H9 (cell line): ENCODE data around the gene LUZP2. TPM values are rescaled to one million over a fixed set of nuclear protein-coding genes. Genes with fewer than 3 reads are reported as not detected.

Experiments
- DNase-seq: peaks from one replicate; pipeline ENCODE4 v3.0.0-alpha.2; 2017
- H2AFZ ChIP-seq: one replicate; pipeline ENCODE4 v1.6.1; 2013; ENCODE audit warnings: mild to moderate bottlenecking, low read length, control low read depth, moderate library complexity
- H2AK5ac ChIP-seq: 2 replicates; pipeline ENCODE4 v1.6.1; 2013; ENCODE audit warnings: low read length, control low read depth, mixed read lengths; ENCODE audit not compliant: insufficient read length
- H2BK120ac ChIP-seq: one replicate; pipeline ENCODE4 v1.6.1; 2013; ENCODE audit warnings: low read depth, mild to moderate bottlenecking, low read length, control low read depth, inconsistent platforms; ENCODE audit not compliant: poor library complexity, severe bottlenecking
- H2BK12ac ChIP-seq: 2 replicates; pipeline ENCODE4 v1.6.1; 2013; ENCODE audit warnings: low read length, control low read depth, mixed read lengths, low read depth; ENCODE audit not compliant: insufficient read length
- H2BK15ac ChIP-seq: 2 replicates; pipeline ENCODE4 v1.6.1; 2013; ENCODE audit warnings: low read depth, low read length, control low read depth
- H2BK20ac ChIP-seq: one replicate; pipeline ENCODE4 v1.6.1; 2013; ENCODE audit warnings: low read depth, mild to moderate bottlenecking, low read length, control low read depth, inconsistent platforms; ENCODE audit not compliant: poor library complexity, severe bottlenecking
- H2BK5ac ChIP-seq: 2 replicates; pipeline ENCODE4 v1.6.1; 2013; ENCODE audit warnings: low read length, control low read depth, mixed read lengths; ENCODE audit not compliant: insufficient read length
- H3K14ac ChIP-seq: 2 replicates; pipeline ENCODE4 v1.6.1; 2013; ENCODE audit warnings: low read length, control low read depth; ENCODE audit not compliant: insufficient read depth
- H3K18ac ChIP-seq: 2 replicates; pipeline ENCODE4 v1.6.1; 2013; ENCODE audit warnings: low read depth, mild to moderate bottlenecking, mixed read lengths, low read length, control low read depth; ENCODE audit not compliant: insufficient read length
- H3K23ac ChIP-seq: 2 replicates; pipeline ENCODE4 v1.6.1; 2013; ENCODE audit warnings: low read length, control low read depth, mixed read lengths, low read depth; ENCODE audit not compliant: insufficient read length
- H3K23me2 ChIP-seq: 2 replicates; pipeline ENCODE4 v1.6.1; 2013; ENCODE audit warnings: low read depth, mild to moderate bottlenecking, mixed read lengths, low read length, control low read depth; ENCODE audit not compliant: insufficient read length, poor library complexity, severe bottlenecking
- H3K27ac ChIP-seq: 2 replicates; pipeline ENCODE4 v1.5.1; 2013; ENCODE audit warnings: low read length, control low read depth, mixed read lengths, low read depth; ENCODE audit not compliant: insufficient read length
- H3K27me3 ChIP-seq: 2 replicates; pipeline ENCODE4 v1.6.1; 2013; ENCODE audit warnings: low read length, control low read depth, inconsistent platforms; ENCODE audit not compliant: insufficient read depth
- H3K4ac ChIP-seq: 2 replicates; pipeline ENCODE4 v1.6.1; 2013; ENCODE audit warnings: low read depth, mild to moderate bottlenecking, control low read depth, inconsistent platforms, low read length, moderate library complexity
- H3K4me1 ChIP-seq: 2 replicates; pipeline ENCODE4 v1.6.1; 2013; ENCODE audit warnings: low read length, control low read depth, inconsistent platforms; ENCODE audit not compliant: insufficient read depth
- H3K4me2 ChIP-seq: 2 replicates; pipeline ENCODE4 v1.6.1; 2013; ENCODE audit warnings: low read length, control low read depth, mixed read lengths; ENCODE audit not compliant: insufficient read length, insufficient read depth
- H3K56ac ChIP-seq: 2 replicates; pipeline ENCODE4 v1.6.1; 2013; ENCODE audit warnings: low read depth, mild to moderate bottlenecking, mixed read lengths, low read length, control low read depth; ENCODE audit not compliant: insufficient read length
- H3K79me1 ChIP-seq: 2 replicates; pipeline ENCODE4 v1.6.1; 2013; ENCODE audit warnings: low read depth, mild to moderate bottlenecking, moderate library complexity, low read length, control low read depth, inconsistent platforms; ENCODE audit not compliant: insufficient read depth, poor library complexity, severe bottlenecking
- H3K79me2 ChIP-seq: 2 replicates; pipeline ENCODE4 v1.6.1; 2013; ENCODE audit warnings: low read length, control low read depth, inconsistent platforms; ENCODE audit not compliant: insufficient read depth
- H3K9ac ChIP-seq: 2 replicates; pipeline ENCODE4 v1.6.1; 2013; ENCODE audit warnings: low read length, control low read depth, mixed read lengths; ENCODE audit not compliant: insufficient read length; ENCODE audit errors: extremely low read depth
- H3K9me3 ChIP-seq: one replicate; pipeline ENCODE4 v1.6.1; 2013; ENCODE audit warnings: low read depth, low read length, inconsistent platforms; ENCODE audit not compliant: control insufficient read depth
- H3T11ph ChIP-seq: one replicate; pipeline ENCODE4 v1.6.1; 2013; ENCODE audit warnings: mild to moderate bottlenecking, low read length, control low read depth, inconsistent platforms
- H4K20me1 ChIP-seq: one replicate; pipeline ENCODE4 v1.6.1; 2013; ENCODE audit not compliant: control insufficient read depth, insufficient read length, insufficient read depth
- H4K5ac ChIP-seq: 2 replicates; pipeline ENCODE4 v1.6.1; 2013; ENCODE audit warnings: low read depth, mild to moderate bottlenecking, mixed read lengths, low read length, control low read depth; ENCODE audit not compliant: insufficient read length
- H4K8ac ChIP-seq: replicated peaks from 2 replicates; pipeline ENCODE4 v1.6.1; 2013; ENCODE audit warnings: low read length, control low read depth, mixed read lengths, low read depth; ENCODE audit not compliant: insufficient read length
- H4K91ac ChIP-seq: 2 replicates; pipeline ENCODE4 v1.6.1; 2013; ENCODE audit warnings: low read depth, mild to moderate bottlenecking, moderate library complexity, mixed read lengths, low read length, control low read depth; ENCODE audit not compliant: insufficient read length
- H3K27ac Mint-ChIP-seq, 3 experiments: 2 replicates in 2 of 3; 3 replicates in 1 of 3; pipeline ENCODE4 v1.8.0; 2020 to 2021; ENCODE audit warnings: mixed read lengths in 3 of 3, mild to moderate bottlenecking in 1 of 3, moderate library complexity in 1 of 3
- H3K27me3 Mint-ChIP-seq: 2 replicates; pipeline ENCODE4 v1.8.0; 2021; ENCODE audit warnings: low read depth, mild to moderate bottlenecking, moderate library complexity, mixed read lengths
- H3K36me3 Mint-ChIP-seq, 3 experiments: 2 replicates in 2 of 3; 3 replicates in 1 of 3; pipeline ENCODE4 v1.8.0; 2020 to 2021; ENCODE audit warnings: low read depth in 3 of 3, mixed read lengths in 3 of 3; ENCODE audit not compliant: insufficient read depth in 1 of 3
- H3K4me1 Mint-ChIP-seq, 2 experiments: 2 replicates each; pipeline ENCODE4 v1.8.0; 2020; ENCODE audit warnings: mixed read lengths in 2 of 2
- H3K4me3 Mint-ChIP-seq, 2 experiments: 2 replicates in 1 of 2; 3 replicates in 1 of 2; pipeline ENCODE4 v1.8.0; 2020 to 2021; ENCODE audit warnings: mild to moderate bottlenecking in 2 of 2, mixed read lengths in 2 of 2, moderate library complexity in 1 of 2
- H3K9me3 Mint-ChIP-seq, 2 experiments: 2 replicates in 1 of 2; 3 replicates in 1 of 2; pipeline ENCODE4 v1.8.0; 2020; ENCODE audit warnings: mild to moderate bottlenecking in 2 of 2, mixed read lengths in 2 of 2, moderate library complexity in 1 of 2
- CTCF ChIP-seq: fragments of 200-600 bp; sonication (generic); conservative IDR thresholded peaks from 3 replicates; pipeline ENCODE4 v1.8.0; 2021; ENCODE audit warnings: antibody characterized with exemption, mild to moderate bottlenecking
- WGBS: extraction: QIAGEN DNeasy Blood & Tissue Kit; methylation state at CpG from one replicate; pipeline ENCODE4 v1.1.7; 2013; ENCODE audit warnings: missing lambda C conversion rate, low lambda C conversion rate, mixed read lengths; ENCODE audit not compliant: insufficient read length; ENCODE audit errors: extremely low coverage; 5-methylcytosine and 5-hydroxymethylcytosine counted together
- total RNA-seq: library from RNA; stranded (reverse); gene quantifications from 2 replicates; pipeline ENCODE4 v1.2.1, GENCODE V29; 2021

Gene LUZP2
- total RNA-seq, 1 experiment from 2014 or later = 25.4 TPM

GRCh38 chr11:24932110-24933000, 435.5 kb downstream of the LUZP2 start:
- Histone ChIP-seq H3K56ac (no peak overlapping the region), H4K8ac (no peak overlapping the region), H3K4me1 (no peaks in the 10 kb centered on the region), H3K23ac (no peak overlapping the region), H3K27ac (no peak overlapping the region), H3K14ac (no peak overlapping the region), H2BK20ac (no peak overlapping the region), H2BK120ac (no peak overlapping the region), H3T11ph (no peak overlapping the region), H4K20me1 (no peaks in the 10 kb centered on the region), H2AK5ac (no peak overlapping the region), H3K9me3 (no peaks in the 10 kb centered on the region), H4K5ac (no peak overlapping the region), H2BK5ac (no peak overlapping the region), H3K27me3 (no peaks in the 10 kb centered on the region), H2BK12ac (no peak overlapping the region), H4K91ac (no peak overlapping the region), H3K79me2 (no peaks in the 10 kb centered on the region), H3K9ac (no peak overlapping the region), H3K4ac (no peak overlapping the region), H2BK15ac (no peak overlapping the region), H2AFZ (no peak overlapping the region), H3K18ac (no peak overlapping the region), H3K4me2 (no peak overlapping the region), H3K23me2 (no peaks in the 10 kb centered on the region), H3K79me1 (no peaks in the 10 kb centered on the region)
- Mint-ChIP-seq H3K9me3 (peaks cover 6 to 13% of the 10 kb centered on the region in 2 experiments), H3K36me3 (peaks cover 2 to 17% (median 7%) of the 10 kb centered on the region in 3 experiments; a peak in 6 of 7 replicates), H3K27ac (peak overlapping the region in 1 of 3 experiments; percentile 26; a peak in 1 of 7 replicates), H3K4me1 (peaks cover 6 to 11% of the 10 kb centered on the region in 2 experiments; a peak in 3 of 4 replicates), H3K27me3 (no peaks in the 10 kb centered on the region), H3K4me3 (no peak overlapping the region)
- no peak for TF ChIP-seq CTCF
- no peak for DNase-seq
- no CpG with 5 or more reads among the region's 9 CpGs for WGBS
